HCT116 (cell line): ENCODE data around the gene CCDC148. TPM values are rescaled to one million over a fixed set of nuclear protein-coding genes. Genes with fewer than 3 reads are reported as not detected.

ENCODE experiments used
- ATAC-seq: fragments of 200-7000 bp; cut with Tn5 transposase; 2 replicates; pipeline ENCODE4 v1.9.1; 2020; ENCODE audit warnings: mild to moderate bottlenecking, moderate library complexity
- BruUV-seq: library from RNA; stranded (reverse); fragments of 400-500 nt; replicated peaks from 2 replicates; lab custom pipeline; 2021; lab: Mats Ljungman, UMichigan
- CTCF ChIA-PET: fragments of 300-600 bp; sonication (Branson Sonifier 250); formaldehyde crosslinking; loops from one replicate; lab custom pipeline; 2021; ENCODE audit warnings: antibody characterized with exemption; lab: Charles Lee
- POLR2A ChIA-PET: fragments of 300-600, 350-600 bp; sonication (Branson Sonifier 250); formaldehyde crosslinking; loops from one replicate; lab custom pipeline; 2021; ENCODE audit warnings: antibody characterized with exemption; lab: Charles Lee
- RAD21 ChIA-PET, 2 experiments: fragments of 300-600 bp; sonication (Branson Sonifier 250); formaldehyde crosslinking; loops; one replicate each; lab custom pipeline; 2023; ENCODE audit warnings: low total read pairs in 2 of 2; ENCODE audit not compliant: uncharacterized antibody in 2 of 2, unreplicated experiment in 2 of 2, low non-redundant PET in 1 of 2; lab: Charles Lee
- DNase-seq: peaks from one replicate; pipeline ENCODE4 v3.0.0-alpha.2; 2010; ENCODE audit warnings: low read depth, low spot score
- H2AFZ ChIP-seq: fragments of 200-600 bp; shearing (Covaris generic), sonication (generic); 2 replicates; pipeline ENCODE4 v1.6.1; 2017; ENCODE audit warnings: low read depth, mixed run types, mixed read lengths, antibody characterized with exemption, low read length; ENCODE audit not compliant: poor library complexity, severe bottlenecking
- H3K27ac ChIP-seq: 2 replicates; pipeline ENCODE4 v1.5.1; 2012; ENCODE audit warnings: low read depth, low read length
- H3K27me3 ChIP-seq: fragments of 200-600 bp; sonication (generic); 2 replicates; pipeline ENCODE4 v1.6.1; 2016; ENCODE audit warnings: mixed run types, low read length, mixed read lengths; ENCODE audit not compliant: insufficient read depth
- H3K36me3 ChIP-seq, 2 experiments: fragments of 200-500 bp in 1 of 2; fragments of 200-600 bp in 1 of 2; sonication (Bioruptor generic) in 1 of 2; sonication (generic) in 1 of 2; 2 replicates each; pipeline versions ENCODE4 v1.5.1 to v1.6.1; 2014 to 2016; ENCODE audit warnings: low read length in 2 of 2, inconsistent platforms in 1 of 2, mixed read lengths in 1 of 2, mixed run types in 1 of 2; ENCODE audit not compliant: insufficient read depth in 2 of 2, control insufficient read depth in 1 of 2
- H3K4me1 ChIP-seq, 2 experiments: fragments of 200-600 bp in 1 of 2; sonication (generic) in 1 of 2; 2 replicates each; pipeline versions ENCODE4 v1.5.1 to v1.6.1; 2012 to 2017; ENCODE audit warnings: low read length in 2 of 2, inconsistent platforms in 1 of 2, mild to moderate bottlenecking in 1 of 2, mixed read lengths in 1 of 2, mixed run types in 1 of 2, moderate library complexity in 1 of 2; ENCODE audit not compliant: insufficient read depth in 2 of 2, control insufficient read depth in 1 of 2
- H3K4me2 ChIP-seq: fragments of 200-600 bp; sonication (generic); 2 replicates; pipeline ENCODE4 v1.6.1; 2017; ENCODE audit warnings: mixed run types, low read length, mixed read lengths
- H3K4me3 ChIP-seq, 2 experiments: fragments of 200-600 bp in 1 of 2; sonication (generic) in 1 of 2; replicated peaks in 1 of 2; 2 replicates each; pipeline ENCODE4 v1.5.1; 2011 to 2016; ENCODE audit warnings: low read length in 2 of 2, control low read depth in 1 of 2, low read depth in 1 of 2, mild to moderate bottlenecking in 1 of 2, mixed read lengths in 1 of 2, mixed run types in 1 of 2
- H3K79me2 ChIP-seq: fragments of 200-600 bp; sonication (generic); 2 replicates; pipeline ENCODE4 v1.6.1; 2017; ENCODE audit warnings: mild to moderate bottlenecking, mixed run types, low read length, moderate library complexity, mixed read lengths; ENCODE audit not compliant: insufficient read depth
- H3K9ac ChIP-seq: fragments of 200-600 bp; sonication (generic); 2 replicates; pipeline ENCODE4 v1.6.1; 2016; ENCODE audit warnings: low read length, mixed read lengths
- H3K9me2 ChIP-seq: fragments of 200-600 bp; sonication (generic), shearing (Covaris generic); 2 replicates; pipeline ENCODE4 v1.6.1; 2017; ENCODE audit warnings: mixed run types, mild to moderate bottlenecking, moderate library complexity; ENCODE audit not compliant: insufficient read depth
- H3K9me3 ChIP-seq, 2 experiments: fragments of 200-500 bp in 1 of 2; fragments of 200-600 bp in 1 of 2; sonication (Bioruptor generic) in 1 of 2; sonication (generic) in 1 of 2; 2 replicates each; pipeline ENCODE4 v1.6.1; 2014 to 2017; ENCODE audit warnings: low read length in 2 of 2, mixed read lengths in 2 of 2, inconsistent platforms in 1 of 2, low read depth in 1 of 2, mild to moderate bottlenecking in 1 of 2, mixed run types in 1 of 2, moderate library complexity in 1 of 2; ENCODE audit not compliant: control insufficient read depth in 1 of 2, insufficient read depth in 1 of 2
- H4K20me1 ChIP-seq: fragments of 200-600 bp; sonication (generic), shearing (Covaris generic); 2 replicates; pipeline ENCODE4 v1.6.1; 2017; ENCODE audit warnings: mixed run types, mild to moderate bottlenecking, moderate library complexity; ENCODE audit not compliant: insufficient read depth
- CBX3 ChIP-seq: IDR thresholded peaks from 2 replicates; pipeline ENCODE4 v1.6.1; 2012; ENCODE audit warnings: low read depth
- CEBPB ChIP-seq: IDR thresholded peaks from 2 replicates; pipeline ENCODE4 v1.6.1; 2012; ENCODE audit warnings: low read depth
- POLR2A ChIP-seq: IDR thresholded peaks from 2 replicates; pipeline ENCODE4 v1.7.0; 2011; ENCODE audit warnings: borderline replicate concordance; ENCODE audit not compliant: insufficient read depth, insufficient read length; ENCODE audit errors: extremely low read depth
- SP1 ChIP-seq: IDR thresholded peaks from 2 replicates; pipeline ENCODE4 v1.6.1; 2012; ENCODE audit warnings: low read depth
- TCF7L2 ChIP-seq: IDR thresholded peaks from 2 replicates; pipeline ENCODE4 v1.7.0; 2011; ENCODE audit warnings: borderline replicate concordance, inconsistent platforms; ENCODE audit not compliant: insufficient read depth, insufficient read length; ENCODE audit errors: extremely low read depth
- ZFX ChIP-seq: fragments of 450-650 bp; IDR thresholded peaks from 2 replicates; pipeline ENCODE4 v1.6.1; 2017
- ZNF274 ChIP-seq: fragments of 200-500 bp; sonication (Bioruptor generic); IDR thresholded peaks from 2 replicates; pipeline ENCODE4 v1.6.1; 2014; ENCODE audit warnings: mild to moderate bottlenecking, low read depth, low read length, inconsistent platforms
- intact Hi-C: fragments of 100-400 bp; cut with micrococcal nuclease; formaldehyde crosslinking; loops from 2 replicates; pipeline ENCODE4 v1.10.0; 2022
- total RNA-seq: library from RNA; stranded (reverse); gene quantifications from one replicate; pipeline ENCODE4 v1.2.1, GENCODE V29; 2021; ENCODE audit not compliant: unreplicated experiment
- TF ChIP-seq, protein P1 (sequence below): IDR thresholded peaks from 2 replicates; pipeline ENCODE4 v1.6.1; 2012
- TF ChIP-seq, protein P2 (sequence below): IDR thresholded peaks from 2 replicates; pipeline ENCODE4 v1.6.1; 2012; ENCODE audit warnings: low read depth
- TF ChIP-seq, protein P3 (sequence below): IDR thresholded peaks from 2 replicates; pipeline ENCODE4 v1.6.1; 2012

CCDC148 gene
- total RNA-seq, 1 experiment from 2014 or later = 0.59 TPM

DNA sequence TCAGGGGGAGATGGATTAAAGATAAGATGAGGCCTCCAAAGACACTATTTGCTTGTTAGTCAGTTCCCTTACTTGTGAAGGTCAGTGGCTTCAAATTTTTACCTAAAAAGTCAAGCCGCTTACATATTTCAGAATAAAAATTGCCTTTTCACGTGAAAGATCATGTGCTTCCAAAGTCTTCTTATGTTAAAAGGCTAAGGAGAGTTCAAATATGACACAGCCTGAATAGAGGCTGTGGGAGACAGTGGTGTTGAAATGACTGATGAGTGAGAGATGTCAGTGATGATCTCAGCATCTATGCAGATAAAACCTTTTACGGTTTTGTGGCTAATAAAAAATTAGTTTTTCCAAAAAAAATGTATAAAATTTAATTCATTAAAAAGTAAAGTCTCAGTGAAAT lies 314.4 kb downstream of the CCDC148 start:
- ChIA-PET RAD21 (no interaction called here), CTCF (no interaction called here), POLR2A (no interaction called here)
- H3K9ac ChIP-seq = no peak overlapping the region
- no TSS peak for BruUV-seq
- TF ChIP-seq, protein P1, sequence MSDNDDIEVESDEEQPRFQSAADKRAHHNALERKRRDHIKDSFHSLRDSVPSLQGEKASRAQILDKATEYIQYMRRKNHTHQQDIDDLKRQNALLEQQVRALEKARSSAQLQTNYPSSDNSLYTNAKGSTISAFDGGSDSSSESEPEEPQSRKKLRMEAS = no peak
- TF ChIP-seq CEBPB (no peak), ZNF274 (no peak), SP1 (no peak), POLR2A (no peak), TCF7L2 (no peak), CBX3 (no peak), ZFX (no peak)
- TF ChIP-seq, protein P2, sequence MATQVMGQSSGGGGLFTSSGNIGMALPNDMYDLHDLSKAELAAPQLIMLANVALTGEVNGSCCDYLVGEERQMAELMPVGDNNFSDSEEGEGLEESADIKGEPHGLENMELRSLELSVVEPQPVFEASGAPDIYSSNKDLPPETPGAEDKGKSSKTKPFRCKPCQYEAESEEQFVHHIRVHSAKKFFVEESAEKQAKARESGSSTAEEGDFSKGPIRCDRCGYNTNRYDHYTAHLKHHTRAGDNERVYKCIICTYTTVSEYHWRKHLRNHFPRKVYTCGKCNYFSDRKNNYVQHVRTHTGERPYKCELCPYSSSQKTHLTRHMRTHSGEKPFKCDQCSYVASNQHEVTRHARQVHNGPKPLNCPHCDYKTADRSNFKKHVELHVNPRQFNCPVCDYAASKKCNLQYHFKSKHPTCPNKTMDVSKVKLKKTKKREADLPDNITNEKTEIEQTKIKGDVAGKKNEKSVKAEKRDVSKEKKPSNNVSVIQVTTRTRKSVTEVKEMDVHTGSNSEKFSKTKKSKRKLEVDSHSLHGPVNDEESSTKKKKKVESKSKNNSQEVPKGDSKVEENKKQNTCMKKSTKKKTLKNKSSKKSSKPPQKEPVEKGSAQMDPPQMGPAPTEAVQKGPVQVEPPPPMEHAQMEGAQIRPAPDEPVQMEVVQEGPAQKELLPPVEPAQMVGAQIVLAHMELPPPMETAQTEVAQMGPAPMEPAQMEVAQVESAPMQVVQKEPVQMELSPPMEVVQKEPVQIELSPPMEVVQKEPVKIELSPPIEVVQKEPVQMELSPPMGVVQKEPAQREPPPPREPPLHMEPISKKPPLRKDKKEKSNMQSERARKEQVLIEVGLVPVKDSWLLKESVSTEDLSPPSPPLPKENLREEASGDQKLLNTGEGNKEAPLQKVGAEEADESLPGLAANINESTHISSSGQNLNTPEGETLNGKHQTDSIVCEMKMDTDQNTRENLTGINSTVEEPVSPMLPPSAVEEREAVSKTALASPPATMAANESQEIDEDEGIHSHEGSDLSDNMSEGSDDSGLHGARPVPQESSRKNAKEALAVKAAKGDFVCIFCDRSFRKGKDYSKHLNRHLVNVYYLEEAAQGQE = no peak
- TF ChIP-seq, protein P3, sequence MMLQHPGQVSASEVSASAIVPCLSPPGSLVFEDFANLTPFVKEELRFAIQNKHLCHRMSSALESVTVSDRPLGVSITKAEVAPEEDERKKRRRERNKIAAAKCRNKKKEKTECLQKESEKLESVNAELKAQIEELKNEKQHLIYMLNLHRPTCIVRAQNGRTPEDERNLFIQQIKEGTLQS = no peak
- no peaks in the 10 kb centered on the region for H3K36me3 ChIP-seq
- ATAC-seq = no peak
- no peaks in the 10 kb centered on the region for H4K20me1 ChIP-seq
- H3K79me2 ChIP-seq = no peaks in the 10 kb centered on the region
- no peak for DNase-seq
- H3K4me1 ChIP-seq = peaks cover 0 to 9% of the 10 kb centered on the region in 2 experiments; a peak in 2 of 4 replicates
- no peak overlapping the region for H2AFZ ChIP-seq
- H3K9me2 ChIP-seq = no peaks in the 10 kb centered on the region
- H3K4me3 ChIP-seq = no peak overlapping the region
- H3K27ac ChIP-seq = no peak overlapping the region
- no peaks in the 10 kb centered on the region for H3K9me3 ChIP-seq
- no peaks in the 10 kb centered on the region for H3K27me3 ChIP-seq
- intact Hi-C loops = no loop called here
- no peak overlapping the region for H3K4me2 ChIP-seq
